HG03439 (cell line): ENCODE measurements around the gene PCED1A.

Source experiments
- ATAC-seq: cut with Tn5 transposase; IDR thresholded peaks from one replicate; pipeline ENCODE4 v1.9.1; 2021; ENCODE audit warnings: mild to moderate bottlenecking, moderate library complexity; ENCODE audit not compliant: unreplicated experiment

The PCED1A gene

DNA sequence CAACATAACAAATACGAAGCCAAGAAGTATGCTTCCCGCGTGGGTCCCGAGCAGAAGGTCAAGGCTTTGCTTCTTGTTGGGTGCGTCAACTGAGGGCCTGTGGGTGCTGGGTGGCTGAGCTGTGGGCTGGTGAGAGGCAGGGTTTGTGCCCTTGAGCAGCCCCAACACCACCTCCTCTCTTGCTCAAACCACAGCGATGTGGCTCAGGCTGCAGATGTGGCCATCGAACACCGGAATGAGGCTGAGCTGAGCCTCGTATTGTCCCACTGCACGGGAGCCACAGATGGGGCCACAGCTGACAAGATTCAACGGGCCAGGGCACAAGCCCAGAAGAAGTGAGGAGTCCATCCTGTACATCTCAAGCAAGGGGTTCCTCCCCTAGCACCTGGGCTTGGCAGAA lies 25.8 kb upstream of the PCED1A start:
- no peak for ATAC-seq

DNA sequence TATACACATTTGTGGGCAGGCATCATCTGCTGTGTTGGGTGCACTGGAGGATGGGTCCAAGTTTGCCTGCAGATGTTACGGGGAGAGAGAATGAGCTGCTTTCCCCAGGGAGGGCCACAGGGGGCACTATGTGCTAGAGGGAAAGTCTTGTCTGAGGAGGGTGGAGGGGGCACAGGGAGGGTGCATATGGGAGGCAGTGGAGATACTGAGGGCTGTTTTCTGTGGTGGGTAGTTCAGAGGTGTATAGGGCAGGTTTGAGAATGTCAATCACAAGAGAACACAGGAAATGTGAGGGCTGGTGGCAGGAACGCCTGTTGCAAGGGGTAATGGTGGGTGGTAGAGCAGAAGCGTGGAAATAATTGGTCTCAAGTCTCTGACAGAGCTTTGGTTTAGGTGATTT lies 25.2 kb upstream of the PCED1A start:
- ATAC-seq: no peak

DNA sequence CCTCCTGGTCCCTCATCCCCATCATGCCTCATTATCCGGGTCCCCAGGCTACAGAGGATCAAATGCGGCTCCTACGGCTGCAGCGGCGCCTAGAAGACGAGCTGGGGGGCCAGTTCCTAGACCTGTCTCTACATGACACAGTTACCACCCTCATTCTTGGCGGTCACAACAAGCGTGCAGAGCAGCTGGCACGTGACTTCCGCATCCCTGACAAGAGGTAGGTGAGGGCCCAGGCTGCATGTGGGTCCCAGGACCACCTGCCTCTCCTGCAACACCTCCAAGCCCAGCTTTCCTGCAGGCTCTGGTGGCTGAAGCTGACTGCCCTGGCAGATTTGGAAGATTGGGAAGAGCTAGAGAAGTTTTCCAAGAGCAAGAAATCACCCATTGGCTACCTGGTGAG lies 24.6 kb upstream of the PCED1A start:
- no peak for ATAC-seq

DNA sequence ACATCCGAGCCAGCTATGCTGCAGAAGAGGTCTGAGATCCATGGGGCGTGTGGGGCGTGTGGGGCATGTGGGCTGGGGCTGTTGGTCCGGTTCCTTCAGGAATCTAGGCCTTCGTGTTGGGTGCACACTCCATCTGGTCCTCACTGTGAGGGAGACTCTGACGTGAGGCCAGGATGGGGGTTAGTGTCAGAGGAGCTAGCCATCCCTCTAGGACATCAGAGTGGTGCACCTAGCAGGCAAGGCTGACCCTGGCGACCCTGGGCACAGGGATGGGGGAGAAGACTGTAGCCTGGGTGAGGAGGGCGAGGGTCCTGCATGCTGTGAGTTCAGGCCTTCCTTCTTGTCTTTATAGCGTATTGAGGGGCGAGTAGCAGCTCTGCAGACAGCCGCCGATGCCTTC lies 24.2 kb upstream of the PCED1A start:
- no peak for ATAC-seq

DNA sequence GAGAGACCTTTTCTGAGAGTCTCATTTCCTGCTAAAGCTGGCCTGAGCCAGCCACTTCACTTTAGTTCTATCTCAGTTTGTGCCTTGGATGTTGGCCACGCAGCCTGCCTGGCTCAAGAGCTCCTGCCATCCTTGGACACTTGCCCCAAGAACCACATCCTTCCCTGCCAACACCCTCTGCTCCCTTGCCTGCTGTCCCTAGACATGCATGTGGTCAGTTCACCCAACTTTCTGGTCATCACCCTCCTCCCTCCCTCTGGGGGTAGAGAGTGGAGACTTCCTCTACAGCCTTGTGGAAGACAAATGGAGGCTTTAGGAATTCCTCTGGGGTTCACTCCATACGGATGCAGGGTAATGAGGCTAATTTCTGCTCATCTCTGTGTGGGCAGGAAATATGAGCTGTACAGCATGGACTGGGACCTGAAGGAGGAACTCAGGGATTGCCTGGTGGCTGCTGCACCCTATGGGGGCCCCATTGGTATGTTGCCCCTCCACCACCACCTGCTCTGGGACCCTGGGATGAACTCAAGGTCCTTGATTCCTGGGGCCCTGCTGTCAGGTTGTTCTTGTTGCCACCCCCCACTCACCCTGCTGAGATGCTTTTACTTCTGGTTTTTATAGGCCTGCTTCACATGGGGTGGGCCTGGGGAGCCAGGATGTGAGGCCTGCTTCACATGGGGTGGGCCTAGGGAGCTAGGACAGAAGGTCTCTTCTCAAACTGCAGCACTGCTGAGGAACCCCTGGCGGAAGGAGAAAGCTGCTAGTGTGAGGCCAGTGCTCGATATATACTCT lies 19.1 kb upstream of the PCED1A start:
- ATAC-seq: no peak

DNA sequence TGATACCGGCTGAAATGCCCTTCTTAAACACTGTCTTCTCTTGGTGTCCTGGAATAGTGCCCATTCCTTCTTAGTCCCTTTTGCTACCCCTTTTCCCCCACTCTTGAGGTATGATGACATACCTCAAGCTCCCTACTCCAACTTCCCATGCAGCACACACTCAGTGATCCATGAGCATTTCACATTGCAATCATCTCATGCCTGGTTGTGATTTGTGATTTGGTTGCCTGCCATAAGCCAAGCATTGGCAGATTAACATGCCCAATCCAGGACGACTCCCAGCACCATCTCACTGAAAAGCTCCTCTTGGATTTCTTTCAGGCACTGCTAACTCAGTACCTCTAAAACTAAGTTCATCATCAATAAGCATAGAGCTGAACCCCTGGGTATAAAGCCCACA lies 18.1 kb upstream of the PCED1A start:
- ATAC-seq: no peak

DNA sequence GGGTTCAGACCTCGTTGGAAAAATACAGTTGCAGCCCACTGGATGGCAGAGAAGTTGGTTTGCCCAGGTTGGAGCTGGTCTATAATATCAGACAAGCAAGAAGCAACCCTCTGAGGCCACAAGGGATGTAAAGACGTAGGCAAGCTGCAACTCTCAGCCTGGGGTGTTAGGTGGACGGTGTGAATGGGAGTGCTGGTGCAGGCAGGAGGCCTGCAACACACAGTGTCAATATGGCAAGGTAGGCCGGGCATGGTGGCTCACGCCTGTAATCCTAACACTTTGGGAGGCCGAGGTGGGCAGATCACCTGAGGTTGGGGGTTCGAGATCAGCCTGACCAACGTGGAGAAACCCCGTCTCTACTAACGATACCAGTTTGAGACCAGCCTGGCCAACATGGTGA lies 10.6 kb upstream of the PCED1A start:
- ATAC-seq: no peak

DNA sequence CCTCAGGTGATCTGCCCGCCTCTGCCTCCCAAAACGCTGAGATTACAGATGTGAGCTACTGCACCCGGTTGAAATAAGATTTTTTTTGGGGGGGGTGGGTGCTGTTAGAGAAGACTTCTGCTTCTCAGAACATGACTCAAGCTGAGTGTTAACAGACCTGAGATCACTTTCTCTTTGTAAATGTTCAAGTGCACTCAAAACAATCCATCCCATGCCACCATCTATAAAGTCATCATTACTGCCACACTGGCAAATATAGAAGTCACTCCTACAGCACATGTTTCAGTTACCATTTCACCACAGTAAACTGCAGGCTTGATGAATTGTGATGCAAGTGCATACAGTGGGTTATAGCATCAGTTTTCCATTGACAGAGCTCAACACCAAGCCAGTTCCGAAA lies 9.1 kb upstream of the PCED1A start:
- no peak for ATAC-seq

DNA sequence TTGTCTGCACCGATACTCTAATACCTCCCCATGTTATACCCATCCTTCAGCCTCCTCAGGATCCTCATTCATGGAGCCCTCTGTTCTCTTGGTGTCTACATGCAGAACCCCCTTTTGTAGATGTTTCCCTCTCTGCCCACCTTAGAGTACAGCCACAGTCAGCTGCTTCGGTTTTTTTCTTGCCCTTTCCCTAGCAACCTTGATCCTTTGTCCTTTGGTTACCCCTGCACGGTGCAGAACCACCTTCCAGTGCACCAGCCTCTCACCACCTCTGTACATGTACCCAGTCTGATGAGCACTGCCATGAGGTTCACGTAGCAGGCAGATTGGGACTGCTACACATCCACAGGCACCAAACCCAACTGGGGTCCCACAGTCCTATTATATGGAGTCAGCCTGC lies 7.3 kb upstream of the PCED1A start:
- ATAC-seq: no peak

DNA sequence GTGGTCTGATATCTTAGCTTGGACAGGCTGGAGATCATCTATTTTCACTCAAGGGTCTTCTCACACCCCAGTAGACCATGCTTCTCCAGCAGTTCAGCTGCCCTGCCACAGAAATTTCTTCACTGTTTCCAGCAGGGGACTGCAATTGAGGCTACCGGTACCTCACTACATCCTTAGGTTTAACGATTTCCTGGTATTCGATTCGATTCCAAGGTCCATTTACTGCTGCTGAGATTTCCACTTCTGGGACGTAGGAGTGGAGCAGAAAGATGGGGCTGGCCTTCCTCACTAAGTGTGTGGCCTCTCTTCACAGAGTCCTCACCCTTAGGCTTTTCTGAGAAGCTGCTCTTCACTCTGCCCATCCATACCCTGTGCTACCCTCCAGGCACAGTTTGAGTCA lies 6.2 kb upstream of the PCED1A start:
- no peak for ATAC-seq

DNA sequence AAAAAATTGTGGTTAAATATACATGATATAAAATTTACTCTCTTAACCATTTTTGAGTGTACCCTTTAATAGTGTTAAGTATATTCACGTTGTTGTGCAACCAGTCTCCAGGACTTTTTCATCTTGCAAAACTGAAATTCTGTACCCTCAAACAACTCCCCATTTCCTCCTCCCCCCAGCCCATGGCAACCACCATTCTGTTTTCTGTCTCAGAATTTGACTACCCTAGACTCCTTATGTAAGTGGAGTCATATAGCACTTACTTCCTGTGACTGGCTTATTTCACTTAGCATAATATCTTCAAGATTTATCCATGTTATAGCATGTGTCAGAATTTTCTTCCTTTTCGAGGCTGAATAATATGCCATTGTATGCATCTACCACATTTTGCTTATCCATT lies 5.2 kb upstream of the PCED1A start:
- no peak for ATAC-seq

DNA sequence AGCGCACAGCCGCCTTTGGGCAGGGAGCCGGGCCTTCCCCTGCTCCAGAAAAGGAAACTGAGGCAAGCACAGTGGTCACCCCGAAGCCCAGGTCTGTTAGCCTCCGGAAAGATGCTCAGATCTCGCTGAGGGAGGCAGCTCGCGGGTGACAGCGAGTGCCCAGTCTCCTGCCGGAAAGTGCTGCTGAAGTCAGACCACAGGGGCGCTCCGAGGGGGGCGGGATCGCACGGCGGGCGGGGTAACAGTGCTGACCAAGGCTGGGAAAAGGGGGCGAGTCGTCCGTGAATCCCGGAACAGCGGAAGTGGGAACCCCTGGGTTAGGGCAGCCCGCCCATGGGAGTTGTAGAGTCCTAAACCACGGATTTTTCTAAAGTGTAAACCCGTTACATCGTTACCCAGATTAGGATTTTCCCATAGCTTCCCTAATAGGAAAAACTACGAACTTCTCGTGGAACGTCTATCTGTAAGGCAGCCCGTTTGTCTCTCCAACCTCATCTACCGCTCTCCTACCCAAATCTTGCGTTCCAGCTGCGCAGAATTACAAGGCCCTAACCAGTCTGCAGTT lies 594 bp upstream of the PCED1A start:
- ATAC-seq: peak; percentile 37

DNA sequence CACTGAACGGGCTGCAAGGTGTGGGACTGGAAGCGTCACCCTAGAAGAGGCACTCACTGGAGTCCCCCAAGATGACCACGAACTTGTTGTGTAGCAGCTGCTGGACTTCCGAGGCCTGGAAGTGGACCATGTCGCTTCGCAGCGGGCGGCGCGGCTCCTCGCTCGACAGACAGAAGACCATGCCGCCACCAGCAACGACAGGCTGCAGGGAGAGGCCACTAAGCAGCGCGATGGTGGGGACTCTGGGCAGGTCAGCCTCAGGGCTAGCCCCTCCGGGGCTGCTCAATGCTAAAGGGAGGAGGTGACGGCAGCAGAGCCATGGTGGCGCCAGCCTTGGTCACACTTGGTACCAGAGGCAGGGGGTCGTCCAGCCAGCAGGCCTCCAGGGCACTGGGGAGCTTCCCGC lies 720 bp downstream of the PCED1A start:
- ATAC-seq: no peak

DNA sequence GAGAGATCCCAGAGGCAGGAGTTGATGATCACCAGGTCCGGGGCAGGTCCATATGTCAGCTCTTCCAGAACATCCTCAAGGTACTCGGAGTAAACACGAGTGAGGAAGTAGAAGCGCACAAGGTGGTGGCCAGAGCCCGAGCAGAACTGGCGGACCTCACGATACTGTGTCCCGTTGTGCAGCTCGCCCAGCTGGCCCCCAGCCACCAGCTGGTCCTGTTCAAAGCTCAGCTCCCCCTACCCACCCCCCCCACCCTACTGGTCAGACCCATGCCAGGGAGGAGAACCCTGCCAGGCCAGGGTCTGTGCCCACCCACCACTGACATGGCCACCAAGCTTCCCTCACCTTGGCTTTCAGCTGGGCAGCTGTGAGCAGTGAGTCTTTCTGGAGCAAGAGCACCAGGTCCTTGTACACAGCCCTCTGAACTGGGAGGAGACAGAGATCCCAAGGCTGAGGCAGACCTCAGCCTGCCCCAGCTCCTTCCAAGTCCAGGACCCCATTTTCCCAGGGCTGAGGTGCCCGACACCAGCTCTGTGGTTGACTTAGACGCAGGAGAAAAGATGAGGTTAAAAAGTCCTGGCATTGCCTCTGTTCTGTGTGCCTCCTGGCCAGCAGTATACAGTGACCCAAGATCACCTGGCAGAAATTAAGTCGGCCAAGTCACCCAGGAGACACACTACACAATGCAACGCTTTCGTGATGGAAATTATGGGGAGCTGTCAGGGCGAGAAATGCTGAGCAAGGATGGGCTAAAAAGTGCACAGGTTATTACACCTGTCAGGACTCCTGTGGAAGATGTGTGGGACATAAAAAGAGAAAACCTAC lies 1.4 kb downstream of the PCED1A start:
- no peak for ATAC-seq

DNA sequence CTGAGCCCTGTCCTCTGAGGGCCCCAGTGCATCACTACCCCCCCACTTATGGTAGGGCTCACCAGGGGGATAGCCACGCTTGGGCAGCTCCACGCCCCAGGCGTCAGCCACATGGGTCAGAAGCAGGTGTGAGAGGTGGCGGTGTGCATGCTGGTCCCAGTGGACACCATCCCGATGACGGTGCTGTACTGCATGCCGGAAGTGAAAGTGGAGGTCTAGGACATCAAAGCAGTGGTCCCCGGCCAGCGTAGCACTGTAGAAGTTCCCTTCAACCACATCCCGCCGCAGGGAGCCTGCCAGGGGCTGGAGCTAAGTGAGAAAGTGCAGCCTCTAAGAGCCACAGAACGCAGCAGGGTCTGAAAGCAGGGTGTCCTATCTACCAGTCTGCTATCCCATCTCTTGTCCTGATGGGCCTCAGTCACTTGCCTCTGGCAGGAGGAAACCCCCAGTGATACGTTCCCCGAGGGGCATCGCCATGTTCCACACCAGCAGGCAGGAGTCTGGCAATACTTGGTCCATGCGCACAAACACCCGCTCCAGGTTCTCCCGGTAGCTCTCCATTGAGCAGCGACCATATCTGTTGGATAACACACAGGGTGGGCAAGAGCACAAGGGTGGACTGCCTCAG lies 2.2 kb downstream of the PCED1A start:
- no peak for ATAC-seq

DNA sequence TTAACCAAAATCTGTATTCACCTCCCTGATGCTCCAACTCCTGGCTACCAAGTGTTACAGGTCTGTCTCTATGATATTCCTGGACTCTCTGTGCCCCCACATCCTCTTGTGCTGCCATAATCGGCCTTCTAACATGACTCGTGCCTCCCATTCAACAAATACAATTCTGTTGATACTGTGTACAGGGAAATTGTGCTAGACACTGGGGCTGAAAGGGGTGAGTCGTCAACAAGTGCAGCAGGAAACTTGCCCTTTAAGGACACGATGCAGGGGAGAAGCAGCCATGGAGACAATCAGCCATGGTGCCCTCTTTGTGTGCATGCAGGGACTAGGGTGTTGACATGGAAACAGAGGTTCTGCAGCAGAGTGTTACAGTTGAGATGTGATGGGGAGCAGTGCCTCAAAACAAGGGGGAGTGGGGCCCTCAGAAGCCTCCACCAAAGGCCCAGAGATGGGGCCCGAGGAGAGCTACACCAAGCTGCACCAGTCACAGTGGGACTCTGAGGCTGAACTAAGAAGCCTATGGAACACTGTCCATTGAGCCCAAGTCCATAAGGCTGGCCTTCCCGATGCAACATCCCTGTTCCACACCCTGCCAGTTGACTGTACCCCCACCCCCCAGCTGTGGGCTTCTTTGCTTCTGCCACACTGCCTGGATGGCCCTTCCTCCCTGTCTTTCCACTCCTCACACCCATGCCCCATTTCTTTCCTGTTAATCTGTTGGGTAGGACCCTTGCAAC lies 3.1 kb downstream of the PCED1A start:
- no peak for ATAC-seq

DNA sequence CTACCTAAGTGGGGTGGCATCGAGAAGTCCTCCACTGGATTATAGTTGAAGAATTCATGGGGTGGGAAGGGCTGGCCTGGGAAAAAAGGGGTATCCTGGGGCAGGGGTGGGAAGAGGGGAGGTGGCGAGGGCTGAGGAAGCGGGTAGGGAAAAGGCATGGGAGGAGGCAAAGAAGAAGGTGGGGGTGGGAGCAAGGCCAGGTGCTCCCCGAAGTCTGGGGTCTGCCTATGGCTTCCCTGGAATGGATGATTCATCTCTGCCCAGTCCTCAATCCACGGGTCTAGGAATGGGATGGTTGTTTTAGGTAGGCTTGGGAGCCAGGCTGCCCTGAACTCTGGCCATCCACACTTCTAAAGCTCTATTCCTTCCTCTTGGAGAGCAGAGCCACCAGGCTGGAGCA lies 4.4 kb downstream of the PCED1A start:
- ATAC-seq: no peak

DNA sequence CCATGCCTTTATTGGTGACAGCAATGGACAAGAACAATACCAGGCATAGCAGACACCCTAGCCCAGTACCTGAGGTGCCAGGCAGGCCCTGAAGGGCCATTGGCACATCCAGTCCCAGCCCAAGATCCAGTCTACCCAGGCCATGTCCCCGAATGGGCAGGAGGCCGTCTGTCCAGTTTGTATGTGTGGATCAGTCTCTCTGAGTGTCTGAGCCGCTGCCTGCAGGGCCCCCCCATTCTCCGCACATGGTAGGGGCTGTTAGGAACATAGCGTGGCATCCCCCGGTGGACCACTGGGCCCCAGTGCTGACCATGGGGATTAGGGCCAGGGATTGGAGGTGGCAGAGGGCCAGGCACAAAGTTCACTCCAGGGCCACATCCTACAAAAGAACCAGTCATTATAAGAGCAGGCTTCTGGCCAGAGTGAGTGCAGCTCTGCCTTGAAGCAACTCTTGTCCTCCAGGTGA lies 5.1 kb downstream of the PCED1A start:
- ATAC-seq: no peak

DNA sequence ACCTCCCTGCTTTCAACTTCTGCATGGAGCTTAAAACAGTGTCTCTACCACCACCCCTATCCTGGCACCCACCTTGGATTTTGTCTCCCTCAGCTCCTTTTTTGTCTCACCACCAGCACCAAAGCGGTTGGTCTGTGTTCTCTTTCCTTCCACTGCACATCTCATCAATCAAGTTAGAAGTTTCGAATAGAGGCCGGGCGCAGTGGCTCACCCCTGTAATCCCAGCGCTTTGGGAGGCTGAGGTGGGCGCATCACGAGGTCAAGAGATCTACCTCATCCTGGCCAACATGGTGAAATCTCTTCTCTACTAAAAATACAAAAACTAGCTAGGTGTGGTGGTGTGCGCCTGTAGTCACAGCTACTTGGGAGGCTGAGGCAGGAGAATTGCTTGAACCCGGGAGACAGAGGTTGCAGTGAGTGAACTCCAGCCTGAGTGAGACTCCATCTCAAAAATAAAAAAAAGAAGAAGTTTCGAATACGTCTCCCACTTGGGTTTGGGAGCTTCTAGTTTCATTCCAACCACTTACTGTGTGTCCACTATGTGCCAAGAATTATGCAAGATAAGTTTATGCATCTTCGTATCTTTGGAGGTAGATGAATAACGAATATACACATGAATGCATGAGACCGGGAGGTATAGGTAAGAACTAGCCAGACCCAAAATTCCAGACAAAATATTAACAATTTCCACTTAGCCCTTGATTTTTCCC lies 5.9 kb downstream of the PCED1A start:
- no peak for ATAC-seq

DNA sequence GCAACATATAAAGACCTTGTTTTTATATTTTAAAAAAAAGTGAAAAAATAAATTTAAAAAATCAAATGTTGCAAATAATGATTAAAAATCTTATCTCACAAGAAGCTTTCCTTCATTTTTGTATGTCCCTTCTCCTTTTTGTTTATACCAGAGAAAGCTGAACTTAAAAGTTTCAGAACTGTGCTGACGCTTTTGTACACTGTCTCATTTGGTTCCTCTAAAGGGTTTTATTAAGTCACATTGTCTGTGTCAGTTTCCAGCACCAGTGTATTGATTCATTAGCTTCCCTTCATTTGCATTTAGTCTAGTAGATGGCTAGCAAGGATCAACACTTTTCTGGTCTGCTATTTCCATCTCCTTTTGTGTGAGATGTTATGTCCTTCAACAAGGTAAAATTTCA lies 6.7 kb downstream of the PCED1A start:
- ATAC-seq: no peak
